22Rv1 (cell line): ENCODE measurements around the gene DDB1.

ENCODE experiments used
- CTCF ChIP-seq: fragments of 450-650 bp; IDR thresholded peaks from 2 replicates; pipeline ENCODE4 v1.5.1; 2017; ENCODE audit warnings: mild to moderate bottlenecking
- ZFX ChIP-seq: fragments of 450-650 bp; IDR thresholded peaks from 2 replicates; pipeline ENCODE4 v1.6.1; 2017; ENCODE audit warnings: antibody characterized with exemption, borderline replicate concordance

GRCh38 chr11:61297341-61297740, 35.6 kb downstream of the DDB1 start:
- TF ChIP-seq CTCF (no peak), ZFX (no peak)
